ENCODE results near the gene FNIP1. TPM values are rescaled to one million over a fixed set of nuclear protein-coding genes. Genes with fewer than 3 reads are reported as not detected.

FNIP1 gene
- total and polyA plus RNA-seq, 8 donors = 21.5 to 49.3 (median 25.5) TPM

GRCh38 chr5:131794586-131794985 lies 2.2 kb downstream of the FNIP1 start:
- no peak for ATAC-seq
- intact Hi-C loops (cut with DNase I) = no loop called here
- Histone ChIP-seq H3K4me3 (peak overlapping the region in 1 of 2 donors; percentile 68), H3K4me1 (peaks cover 15 to 56% of the 10 kb centered on the region in 2 donors), H3K36me3 (no peaks in the 10 kb centered on the region), H3K27ac (peak overlapping the region in 1 of 2 donors; percentile 97), H3K9me3 (no peaks in the 10 kb centered on the region), H3K27me3 (no peaks in the 10 kb centered on the region)
- no peak for DNase-seq
- TF ChIP-seq CTCF (IDR thresholded peaks at IDR 0.05) = no peak

- H3K27me3 ChIP-seq = no peaks in the 10 kb centered on the region
- no peak for TF ChIP-seq CTCF (IDR thresholded peaks at IDR 0.05)
- no peak overlapping the region for H3K27ac ChIP-seq
- H3K36me3 ChIP-seq = no peaks in the 10 kb centered on the region
- H3K9me3 ChIP-seq = no peaks in the 10 kb centered on the region
- no peak overlapping the region for H3K4me3 ChIP-seq
- peaks cover 14 to 62% of the 10 kb centered on the region in 2 donors for H3K4me1 ChIP-seq
- intact Hi-C loops (cut with DNase I) = no loop called here
- ATAC-seq (no peak), DNase-seq (no peak)
These were observed 3.9 kb downstream of the FNIP1 start for GRCh38 chr5:131792896-131793295.

- TF ChIP-seq CTCF (IDR thresholded peaks at IDR 0.05) = no peak
- ATAC-seq (no peak), DNase-seq (no peak)
- Histone ChIP-seq H3K27me3 (no peaks in the 10 kb centered on the region), H3K27ac (no peak overlapping the region), H3K4me3 (no peak overlapping the region), H3K9me3 (no peaks in the 10 kb centered on the region), H3K4me1 (peaks cover 9 to 57% of the 10 kb centered on the region in 2 donors), H3K36me3 (no peaks in the 10 kb centered on the region)
- intact Hi-C loops (cut with DNase I) = no loop called here
These were observed 5.0 kb downstream of the FNIP1 start for GRCh38 chr5:131791866-131792265.

GRCh38 chr5:131790550-131790949 lies 6.3 kb downstream of the FNIP1 start:
- H3K4me1 ChIP-seq = peaks cover 9 to 56% of the 10 kb centered on the region in 2 donors
- H3K27me3 ChIP-seq = no peaks in the 10 kb centered on the region
- no peaks in the 10 kb centered on the region for H3K9me3 ChIP-seq
- no peaks in the 10 kb centered on the region for H3K36me3 ChIP-seq
- no peak overlapping the region for H3K27ac ChIP-seq
- DNase-seq = no peak
- intact Hi-C loops (cut with DNase I) = no loop called here
- ATAC-seq = no peak
- no peak overlapping the region for H3K4me3 ChIP-seq
- no peak for TF ChIP-seq CTCF (IDR thresholded peaks at IDR 0.05)

- intact Hi-C loops (cut with DNase I) = no loop called here
- Histone ChIP-seq H3K36me3 (no peaks in the 10 kb centered on the region), H3K4me3 (no peak overlapping the region), H3K4me1 (peaks cover 3 to 51% of the 10 kb centered on the region in 2 donors), H3K9me3 (no peaks in the 10 kb centered on the region), H3K27ac (no peak overlapping the region), H3K27me3 (no peaks in the 10 kb centered on the region)
- no peak for ATAC-seq
- no peak for TF ChIP-seq CTCF (IDR thresholded peaks at IDR 0.05)
- DNase-seq = no peak
These were observed 7.1 kb downstream of the FNIP1 start for GRCh38 chr5:131789765-131790164.
